ENCODE results near the gene CHRNA1.

The CHRNA1 gene

GRCh38 chr2:174796319-174796771 is 32.1 kb upstream of the CHRNA1 start:
- H3K9me3 ChIP-seq (ENCODE audit: insufficient read depth, low read length), result no peaks in the 10 kb centered on the region
- H2AFZ ChIP-seq (ENCODE audit: low read depth, low read length), result no peak overlapping the region
- H3K79me2 ChIP-seq (ENCODE audit: low read length), result no peaks in the 10 kb centered on the region
- no peaks in the 10 kb centered on the region for H3K36me3 ChIP-seq (replicated peaks; ENCODE audit: low read depth, low read length)
- H3K4me1 ChIP-seq (ENCODE audit: low read length), result no peaks in the 10 kb centered on the region
- H3K4me3 ChIP-seq (ENCODE audit: low read length), result no peak overlapping the region
- H3K9ac ChIP-seq (ENCODE audit: low read length), result no peak overlapping the region
- no peak overlapping the region for H3K27ac ChIP-seq (ENCODE audit: low read length)
- TF ChIP-seq EZH2phosphoT487 (IDR thresholded peaks at IDR 0.05; ENCODE audit: low read depth) (no peak), CTCF (IDR thresholded peaks at IDR 0.05; ENCODE audit: low read depth, low read length) (no peak)
- H3K27me3 ChIP-seq (ENCODE audit: low read depth, low read length), result no peaks in the 10 kb centered on the region
- no peaks in the 10 kb centered on the region for H4K20me1 ChIP-seq (ENCODE audit: insufficient read depth, low read length)
- H3K4me2 ChIP-seq (ENCODE audit: low read length), result no peak overlapping the region

GRCh38 chr2:174794851-174795374 is 30.6 kb upstream of the CHRNA1 start:
- Histone ChIP-seq H3K27me3 (ENCODE audit: low read depth, low read length) (no peaks in the 10 kb centered on the region), H4K20me1 (ENCODE audit: insufficient read depth, low read length) (no peaks in the 10 kb centered on the region), H2AFZ (ENCODE audit: low read depth, low read length) (no peak overlapping the region), H3K4me3 (ENCODE audit: low read length) (no peak overlapping the region), H3K27ac (ENCODE audit: low read length) (no peak overlapping the region), H3K9ac (ENCODE audit: low read length) (no peak overlapping the region), H3K36me3 (replicated peaks; ENCODE audit: low read depth, low read length) (no peaks in the 10 kb centered on the region), H3K79me2 (ENCODE audit: low read length) (no peaks in the 10 kb centered on the region), H3K4me2 (ENCODE audit: low read length) (no peak overlapping the region), H3K9me3 (ENCODE audit: insufficient read depth, low read length) (no peaks in the 10 kb centered on the region), H3K4me1 (ENCODE audit: low read length) (no peaks in the 10 kb centered on the region)
- no peak for TF ChIP-seq EZH2phosphoT487 (IDR thresholded peaks at IDR 0.05; ENCODE audit: low read depth)
- TF ChIP-seq CTCF (IDR thresholded peaks at IDR 0.05; ENCODE audit: low read depth, low read length), result no peak

DNA sequence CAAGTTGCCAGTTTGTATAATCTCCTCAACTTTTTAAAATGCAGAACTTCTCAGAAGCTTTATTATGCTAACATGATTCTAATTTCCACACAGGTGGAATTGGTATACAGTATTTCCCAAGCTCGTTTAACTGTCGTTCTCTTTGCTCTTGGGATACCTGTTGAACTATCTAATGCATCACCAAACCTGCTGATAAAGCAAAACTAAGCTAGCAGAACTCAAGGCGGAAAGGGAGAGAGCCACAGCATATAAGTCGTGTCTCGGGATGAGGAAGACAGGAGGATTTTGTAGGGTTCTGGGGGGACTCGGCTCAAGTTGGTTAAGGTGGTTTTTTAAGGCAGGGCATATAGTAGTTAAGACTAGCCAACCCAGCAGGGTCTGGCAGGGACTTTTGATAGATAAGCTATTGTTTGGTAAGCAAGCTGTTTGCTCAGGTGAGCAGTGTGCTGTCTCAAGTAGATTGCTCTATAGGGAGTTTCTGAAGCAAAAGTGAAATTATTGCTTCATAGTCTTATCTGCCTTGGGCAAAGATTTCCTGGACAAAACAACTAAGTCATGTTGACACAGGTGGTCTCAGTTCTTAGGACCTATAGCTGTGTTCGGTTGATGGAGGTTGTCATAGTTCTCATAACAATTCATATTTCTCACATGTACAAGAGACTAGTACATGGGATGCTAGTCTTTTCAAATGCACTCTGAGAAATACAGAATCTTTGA is 28.2 kb upstream of the CHRNA1 start:
- no peaks in the 10 kb centered on the region for H3K4me1 ChIP-seq (ENCODE audit: low read length)
- no peaks in the 10 kb centered on the region for H4K20me1 ChIP-seq (ENCODE audit: insufficient read depth, low read length)
- no peak overlapping the region for H3K4me3 ChIP-seq (ENCODE audit: low read length)
- TF ChIP-seq CTCF (IDR thresholded peaks at IDR 0.05; ENCODE audit: low read depth, low read length) (no peak), EZH2phosphoT487 (IDR thresholded peaks at IDR 0.05; ENCODE audit: low read depth) (no peak)
- no peak overlapping the region for H2AFZ ChIP-seq (ENCODE audit: low read depth, low read length)
- H3K79me2 ChIP-seq (ENCODE audit: low read length), result no peaks in the 10 kb centered on the region
- H3K4me2 ChIP-seq (ENCODE audit: low read length), result no peak overlapping the region
- H3K9ac ChIP-seq (ENCODE audit: low read length), result no peak overlapping the region
- no peaks in the 10 kb centered on the region for H3K36me3 ChIP-seq (replicated peaks; ENCODE audit: low read depth, low read length)
- H3K27me3 ChIP-seq (ENCODE audit: low read depth, low read length), result no peaks in the 10 kb centered on the region
- no peaks in the 10 kb centered on the region for H3K9me3 ChIP-seq (ENCODE audit: insufficient read depth, low read length)
- H3K27ac ChIP-seq (ENCODE audit: low read length), result no peak overlapping the region

DNA sequence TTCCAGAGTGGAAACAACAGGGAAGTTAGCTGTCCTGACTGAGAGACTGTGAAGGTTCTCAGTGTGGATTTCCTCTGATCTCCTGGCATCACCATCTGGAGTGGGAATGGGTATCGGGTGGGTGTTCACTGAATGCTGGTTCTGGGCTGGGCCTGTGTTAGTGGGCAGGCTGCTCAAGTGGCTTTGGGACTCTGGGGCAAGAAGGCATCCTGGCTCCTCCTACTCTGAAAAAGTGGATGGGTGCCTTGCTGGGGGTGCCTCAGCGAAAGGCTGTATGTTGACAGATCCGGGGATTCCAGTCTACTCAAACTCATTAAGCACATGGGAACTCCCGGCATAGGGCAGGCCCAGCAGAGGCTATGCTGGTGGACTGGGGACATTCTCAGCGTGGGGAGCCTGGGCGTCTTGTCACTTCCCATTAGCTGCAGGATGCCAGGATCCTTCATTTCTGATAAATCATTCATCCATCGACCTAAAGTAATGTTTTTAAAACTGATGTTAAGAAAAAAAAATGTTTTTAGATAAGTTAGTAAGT is 27.5 kb upstream of the CHRNA1 start:
- Histone ChIP-seq H3K9me3 (ENCODE audit: insufficient read depth, low read length) (no peaks in the 10 kb centered on the region), H3K27ac (ENCODE audit: low read length) (no peak overlapping the region), H3K4me1 (ENCODE audit: low read length) (no peaks in the 10 kb centered on the region), H3K4me2 (ENCODE audit: low read length) (no peak overlapping the region), H3K9ac (ENCODE audit: low read length) (no peak overlapping the region), H3K36me3 (replicated peaks; ENCODE audit: low read depth, low read length) (no peaks in the 10 kb centered on the region), H4K20me1 (ENCODE audit: insufficient read depth, low read length) (no peaks in the 10 kb centered on the region), H2AFZ (ENCODE audit: low read depth, low read length) (no peak overlapping the region), H3K27me3 (ENCODE audit: low read depth, low read length) (no peaks in the 10 kb centered on the region), H3K4me3 (ENCODE audit: low read length) (no peak overlapping the region), H3K79me2 (ENCODE audit: low read length) (no peaks in the 10 kb centered on the region)
- no peak for TF ChIP-seq EZH2phosphoT487 (IDR thresholded peaks at IDR 0.05; ENCODE audit: low read depth)
- TF ChIP-seq CTCF (IDR thresholded peaks at IDR 0.05; ENCODE audit: low read depth, low read length), result no peak

All from OCI-LY3 (cell line).